MM.1S (cell line): ENCODE measurements around the gene FES.
"Not testable (repeated sequence)": the region's sequence is repeated elsewhere in the genome, so short reads cannot be mapped to it uniquely, and the experiment has no call there.

Source experiments
- DNase-seq: peaks from one replicate; pipeline ENCODE4 v3.0.0-alpha.2; 2015
- H2AFZ ChIP-seq: fragments of 300-600 bp; sonication (generic); 2 replicates; pipeline ENCODE4 v1.6.0; 2016; ENCODE audit warnings: antibody characterized with exemption, low read length
- H3F3A ChIP-seq: fragments of 300-600 bp; sonication (generic); 2 replicates; pipeline ENCODE4 v1.6.1; 2016; ENCODE audit warnings: mild to moderate bottlenecking, antibody characterized with exemption, low read length, moderate library complexity, mixed read lengths; ENCODE audit not compliant: insufficient read depth
- H3K27ac ChIP-seq: fragments of 300-600 bp; sonication (generic); 2 replicates; pipeline ENCODE4 v1.5.1; 2016; ENCODE audit warnings: mild to moderate bottlenecking, low read length
- H3K27me3 ChIP-seq: fragments of 300-600 bp; sonication (generic); replicated peaks from 2 replicates; pipeline ENCODE4 v1.6.0; 2016; ENCODE audit warnings: low read length; ENCODE audit not compliant: insufficient read depth
- H3K36me3 ChIP-seq: fragments of 300-600 bp; sonication (generic); replicated peaks from 2 replicates; pipeline ENCODE4 v1.6.1; 2016; ENCODE audit warnings: mild to moderate bottlenecking, low read length, mixed read lengths; ENCODE audit not compliant: insufficient read depth
- H3K4me1 ChIP-seq: fragments of 300-600 bp; sonication (generic); 2 replicates; pipeline ENCODE4 v1.6.1; 2016; ENCODE audit warnings: low read length, mixed read lengths
- H3K4me2 ChIP-seq: fragments of 300-600 bp; sonication (generic); 2 replicates; pipeline ENCODE4 v1.6.0; 2016; ENCODE audit warnings: low read depth, low read length
- H3K4me3 ChIP-seq: fragments of 300-600 bp; sonication (generic); 2 replicates; pipeline ENCODE4 v1.5.1; 2016; ENCODE audit warnings: low read length, mixed read lengths
- H3K79me2 ChIP-seq: fragments of 300-600 bp; sonication (generic); 2 replicates; pipeline ENCODE4 v1.6.1; 2016; ENCODE audit warnings: mixed run types, low read length, mixed read lengths
- H3K9ac ChIP-seq: fragments of 300-600 bp; sonication (generic); 2 replicates; pipeline ENCODE4 v1.6.1; 2016; ENCODE audit warnings: low read length, mixed read lengths
- H3K9me2 ChIP-seq: fragments of 300-600 bp; sonication (generic); replicated peaks from 2 replicates; pipeline ENCODE4 v1.6.1; 2016; ENCODE audit warnings: mild to moderate bottlenecking, low read length, mixed read lengths; ENCODE audit not compliant: insufficient read depth
- H3K9me3 ChIP-seq: fragments of 300-600 bp; sonication (generic); replicated peaks from 2 replicates; pipeline ENCODE4 v1.6.1; 2016; ENCODE audit warnings: mild to moderate bottlenecking, low read length, mixed read lengths; ENCODE audit not compliant: insufficient read depth
- H4K20me1 ChIP-seq: fragments of 300-600 bp; sonication (generic); 2 replicates; pipeline ENCODE4 v1.6.1; 2016; ENCODE audit warnings: mild to moderate bottlenecking, low read length, moderate library complexity, mixed read lengths; ENCODE audit not compliant: insufficient read depth
- CTCF ChIP-seq: fragments of 300-600 bp; sonication (generic); IDR thresholded peaks from 2 replicates; pipeline ENCODE4 v1.5.1; 2016; ENCODE audit warnings: antibody characterized with exemption, low read length, mixed read lengths
- EZH2 ChIP-seq: fragments of 300-600 bp; sonication (generic); optimal IDR thresholded peaks from 2 replicates; pipeline ENCODE3; 2017; ENCODE audit warnings: low read depth, mild to moderate bottlenecking, antibody characterized with exemption, low read length, mixed read lengths
- EZH2phosphoT487 ChIP-seq: fragments of 300-600 bp; sonication (generic); IDR thresholded peaks from 2 replicates; pipeline ENCODE4 v1.6.1; 2018; ENCODE audit warnings: antibody characterized with exemption, low read length

FES gene

GRCh38 chr15:90892498-90893174 is 8.3 kb downstream of the FES start:
- Histone ChIP-seq H3K9me3 (no peaks in the 10 kb centered on the region), H3K36me3 (no peaks in the 10 kb centered on the region), H3K9ac (no peak overlapping the region), H3K9me2 (no peaks in the 10 kb centered on the region), H3K27ac (no peak overlapping the region), H3K79me2 (no peaks in the 10 kb centered on the region), H2AFZ (no peak overlapping the region), H3K4me1 (0 out of 2 replicates have a peak, but pooled peaks cover 3% of the 10 kb centered on the region), H3K4me2 (no peak overlapping the region), H4K20me1 (no peaks in the 10 kb centered on the region), H3K4me3 (no peak overlapping the region), H3F3A (no peaks in the 10 kb centered on the region), H3K27me3 (peaks cover 5% of the 10 kb centered on the region; the same call in 1 of the 2 replicates)
- TF ChIP-seq CTCF (no peak), EZH2 (no peak), EZH2phosphoT487 (no peak)
- DNase-seq: no peak

- Histone ChIP-seq H3K9me3 (no peaks in the 10 kb centered on the region), H3K4me2 (no peak overlapping the region), H3K4me3 (no peak overlapping the region), H3K27ac (no peak overlapping the region), H3K9ac (no peak overlapping the region), H3K36me3 (no peaks in the 10 kb centered on the region), H3F3A (no peaks in the 10 kb centered on the region), H3K27me3 (peaks cover 3% of the 10 kb centered on the region; the same call in 1 of the 2 replicates), H3K79me2 (no peaks in the 10 kb centered on the region), H4K20me1 (no peaks in the 10 kb centered on the region), H2AFZ (no peak overlapping the region), H3K9me2 (no peaks in the 10 kb centered on the region), H3K4me1 (0 out of 2 replicates have a peak, but pooled peaks cover 3% of the 10 kb centered on the region)
- DNase-seq: no peak
- TF ChIP-seq CTCF (peak; percentile 23), EZH2phosphoT487 (no peak)
Observed at GRCh38 chr15:90893175-90894090, 9.1 kb downstream of the FES start.

- DNase-seq: no peak
- Histone ChIP-seq H3K9ac (no peak overlapping the region), H3K79me2 (no peaks in the 10 kb centered on the region), H3K4me3 (no peak overlapping the region), H3F3A (no peaks in the 10 kb centered on the region), H4K20me1 (no peaks in the 10 kb centered on the region), H3K9me2 (no peaks in the 10 kb centered on the region), H3K36me3 (no peaks in the 10 kb centered on the region), H3K27ac (no peak overlapping the region), H3K4me1 (0 out of 2 replicates have a peak, but pooled peaks cover 3% of the 10 kb centered on the region), H3K27me3 (0 out of 2 replicates have a peak, but pooled peaks cover 2% of the 10 kb centered on the region), H2AFZ (no peak overlapping the region), H3K4me2 (no peak overlapping the region), H3K9me3 (no peaks in the 10 kb centered on the region)
- TF ChIP-seq EZH2phosphoT487 (no peak), CTCF (no peak), EZH2 (no peak)
Observed at GRCh38 chr15:90895571-90896117, 11.3 kb downstream of the FES start.

- H3K4me1 ChIP-seq, H3K9ac ChIP-seq, H3K4me3 ChIP-seq, H3F3A ChIP-seq, H3K27me3 ChIP-seq, H3K9me3 ChIP-seq, H3K9me2 ChIP-seq, H3K79me2 ChIP-seq, H3K36me3 ChIP-seq, H4K20me1 ChIP-seq: not testable (repeated sequence)
- peak overlapping the region; percentile 32; the same call in 1 of the 2 replicates for H3K4me2 ChIP-seq
- peak; percentile 58 for DNase-seq
- H2AFZ ChIP-seq: 0 out of 2 replicates have a peak overlapping the region, but pooled peaks have one; percentile 24
- peak overlapping the region; percentile 46; the same call in 1 of the 2 replicates for H3K27ac ChIP-seq
Observed at GRCh38 chr15:90897131-90897655, 12.9 kb downstream of the FES start.
